HEK293T (cell line): ENCODE data around the gene HBS1L.

ENCODE experiments used
- CTCF ChIA-PET: fragments of 350-600 bp; formaldehyde crosslinking; extraction: SDS; loops from one replicate; lab custom pipeline; 2021; ENCODE audit warnings: antibody characterized with exemption, inconsistent platforms; lab: Yijun Ruan, JAX
- POLR2A ChIA-PET: fragments of 350-600 bp; formaldehyde crosslinking; extraction: SDS; loops from one replicate; lab custom pipeline; 2020; ENCODE audit warnings: antibody characterized with exemption, inconsistent platforms; lab: Yijun Ruan, JAX
- DNase-seq: peaks from one replicate; pipeline ENCODE4 v3.0.0; 2012; ENCODE audit warnings: mixed read lengths; ENCODE audit errors: extremely low spot score
- ARNT ChIP-seq: fragments of 450-650 bp; IDR thresholded peaks from 2 replicates; pipeline ENCODE4 v1.6.1; 2017; ENCODE audit warnings: mild to moderate bottlenecking
- BHLHE40 ChIP-seq: fragments of 450-650 bp; IDR thresholded peaks from 2 replicates; pipeline ENCODE4 v1.6.1; 2016; ENCODE audit warnings: mild to moderate bottlenecking, moderate library complexity, borderline replicate concordance
- CTBP1 ChIP-seq: fragments of 450-650 bp; IDR thresholded peaks from 2 replicates; pipeline ENCODE4 v1.6.1; 2016; ENCODE audit warnings: borderline replicate concordance
- ELF4 ChIP-seq: fragments of 450-650 bp; IDR thresholded peaks from 2 replicates; pipeline ENCODE4 v1.6.1; 2017; ENCODE audit warnings: antibody characterized with exemption
- FOXA1 ChIP-seq: fragments of 450-650 bp; IDR thresholded peaks from 2 replicates; pipeline ENCODE4 v1.6.1; 2016; ENCODE audit warnings: mild to moderate bottlenecking
- FOXK2 ChIP-seq: fragments of 450-650 bp; IDR thresholded peaks from 2 replicates; pipeline ENCODE4 v1.6.1; 2016; ENCODE audit warnings: mild to moderate bottlenecking
- FOXM1 ChIP-seq: fragments of 450-650 bp; IDR thresholded peaks from 2 replicates; pipeline ENCODE4 v1.6.1; 2017; ENCODE audit warnings: mild to moderate bottlenecking, borderline replicate concordance
- HDGF ChIP-seq: fragments of 450-650 bp; IDR thresholded peaks from 2 replicates; pipeline ENCODE4 v1.6.1; 2017; ENCODE audit warnings: antibody characterized with exemption, borderline replicate concordance
- L3MBTL2 ChIP-seq: fragments of 450-650 bp; conservative IDR thresholded peaks from 2 replicates; pipeline ENCODE4 v1.6.1; 2016; ENCODE audit warnings: mild to moderate bottlenecking
- LEF1 ChIP-seq: fragments of 450-650 bp; IDR thresholded peaks from 2 replicates; pipeline ENCODE4 v1.6.1; 2017; ENCODE audit warnings: mild to moderate bottlenecking, borderline replicate concordance
- NFRKB ChIP-seq: fragments of 450-650 bp; IDR thresholded peaks from 2 replicates; pipeline ENCODE4 v1.6.1; 2016; ENCODE audit warnings: mild to moderate bottlenecking, moderate library complexity
- PKNOX1 ChIP-seq: fragments of 450-650 bp; IDR thresholded peaks from 2 replicates; pipeline ENCODE4 v1.6.1; 2016
- SP1 ChIP-seq: fragments of 450-650 bp; IDR thresholded peaks from 2 replicates; pipeline ENCODE4 v1.6.1; 2017
- SUZ12 ChIP-seq: fragments of 450-650 bp; IDR thresholded peaks from 2 replicates; pipeline ENCODE4 v1.6.1; 2016; ENCODE audit warnings: mild to moderate bottlenecking
- TARDBP ChIP-seq: fragments of 450-650 bp; IDR thresholded peaks from 2 replicates; pipeline ENCODE4 v1.6.1; 2016
- ZNF384 ChIP-seq: fragments of 450-650 bp; IDR thresholded peaks from 2 replicates; pipeline ENCODE4 v1.6.1; 2016

The HBS1L gene

DNA sequence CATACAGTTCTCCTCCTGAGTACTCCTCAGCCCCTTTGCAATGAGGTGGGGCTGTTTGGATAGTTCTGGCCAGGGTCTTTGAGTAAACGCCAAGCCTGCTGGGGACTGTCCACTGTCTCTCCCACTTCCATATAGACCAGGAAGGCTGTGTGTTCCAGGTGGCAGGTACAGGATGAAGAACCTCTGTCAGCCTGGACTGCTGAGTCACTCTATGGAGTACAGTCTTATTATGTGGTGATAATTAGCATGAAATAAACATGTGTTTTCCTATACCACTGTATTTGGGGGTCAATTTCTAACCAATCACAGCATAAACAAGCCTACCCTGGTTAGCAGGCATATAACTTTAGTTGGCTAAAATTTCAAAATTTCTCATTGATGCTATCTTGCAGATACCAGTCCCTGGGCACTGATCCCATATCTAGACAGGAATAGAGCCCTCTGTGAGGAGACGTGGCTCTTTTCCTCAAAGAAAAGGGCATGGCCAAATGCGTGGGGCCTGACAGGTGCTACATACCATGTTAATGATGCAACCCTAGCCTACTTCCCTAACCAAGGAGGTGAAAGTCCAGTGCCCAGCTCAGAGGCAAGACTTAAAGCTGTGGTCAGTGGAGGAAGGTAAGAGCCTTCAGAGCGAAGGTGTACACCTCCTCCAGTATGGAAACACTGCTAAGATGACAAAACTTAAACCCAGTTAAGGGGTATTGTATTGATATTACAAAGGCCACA is 100.2 kb downstream of the HBS1L start:
- no peak for TF ChIP-seq LEF1
- POLR2A ChIA-PET = no interaction called here
- CTCF ChIA-PET = no interaction called here
- no peak for DNase-seq

DNA sequence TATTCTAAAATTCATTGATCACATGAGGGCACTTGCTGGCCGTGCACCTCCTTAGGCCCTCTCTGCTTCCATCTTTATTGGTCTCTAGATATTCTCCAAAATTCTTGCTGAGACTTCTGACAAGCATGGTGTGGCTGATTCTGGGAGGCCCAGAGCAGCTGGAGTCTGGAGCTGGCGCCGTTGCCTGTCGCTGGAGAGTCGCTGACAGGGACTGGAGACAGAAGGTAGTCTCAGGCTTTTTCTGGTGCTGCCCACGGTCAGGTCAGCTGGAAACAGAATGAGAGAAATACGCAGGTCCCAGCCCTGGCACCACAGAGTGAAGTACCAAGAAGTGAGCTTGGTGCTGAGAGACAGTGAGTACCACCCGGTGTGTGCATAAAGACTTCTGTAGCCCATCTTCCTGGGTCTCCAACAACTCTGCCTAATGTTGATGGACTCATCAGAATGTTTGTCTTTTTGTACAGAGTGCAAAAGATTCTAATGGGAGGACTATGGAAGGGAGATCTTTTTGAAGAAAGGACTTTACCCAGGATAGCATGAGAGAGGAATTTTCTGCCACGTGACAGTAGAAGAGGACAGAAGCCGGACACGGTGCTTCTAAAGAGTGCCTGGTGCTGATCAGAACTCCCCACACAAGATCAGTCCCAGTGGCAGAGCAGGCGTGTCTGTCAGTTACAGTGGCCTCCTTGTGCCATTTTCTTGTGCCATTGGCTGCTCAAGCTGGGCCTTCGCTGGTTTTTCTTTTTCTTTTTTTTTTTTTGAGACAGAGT is 102.9 kb downstream of the HBS1L start:
- CTCF ChIA-PET = interaction anchor here (0.6 kb wide), 1 partner anchor 13 kb away, joined by 5 read pairs; no protein-coding TSS in a partner anchor

GRCh38 chr6:134950482-134950881 is 104.1 kb downstream of the HBS1L start:
- ChIA-PET POLR2A (no interaction called here), CTCF (interaction anchor here (1.6 kb wide), 1 partner anchor 10 kb away, joined by 5 read pairs; no protein-coding TSS in a partner anchor)
- TF ChIP-seq PKNOX1 (no peak), FOXM1 (no peak), ARNT (no peak), NFRKB (no peak), SUZ12 (no peak), ELF4 (no peak), FOXK2 (no peak), TARDBP (no peak), FOXA1 (no peak), HDGF (no peak), BHLHE40 (no peak)
- no peak for DNase-seq

More for the DNA sequence above, 102.9 kb downstream of the HBS1L start:
- DNase-seq = no peak
- POLR2A ChIA-PET = no interaction called here
- TF ChIP-seq ARNT = no peak

DNA sequence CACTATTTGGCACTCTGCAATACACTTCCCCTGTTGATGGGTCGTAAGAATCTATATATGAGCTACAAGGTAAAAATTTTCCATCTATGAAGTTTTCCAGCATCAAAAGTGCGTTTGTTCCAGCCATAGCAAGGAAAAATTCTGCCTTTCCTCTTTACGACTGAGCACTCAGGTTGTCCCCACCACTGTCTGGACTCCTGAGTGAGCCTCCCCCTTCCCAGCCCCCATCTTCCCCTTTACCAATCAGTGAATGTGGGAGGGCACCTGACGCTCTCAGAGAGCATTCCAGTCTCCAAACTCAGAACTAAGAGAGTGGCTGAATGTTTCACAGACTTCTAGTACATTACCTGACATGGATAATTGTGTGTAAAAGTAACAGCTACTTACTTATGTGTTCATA is 104.7 kb downstream of the HBS1L start, which contains the start of gene ALDH8A1:
TSS of gene ALDH8A1 (minus strand) at position 175 of the 400 bp plus-strand sequence. CDS start at position 127, 48 bp downstream.
- no peak for DNase-seq
- ChIA-PET POLR2A (no interaction called here), CTCF (interaction anchor here (1.6 kb wide), 1 partner anchor 9 kb away, joined by 5 read pairs; no protein-coding TSS in a partner anchor)
- no peak for TF ChIP-seq SP1
- no peak for TF ChIP-seq PKNOX1
- no peak for TF ChIP-seq NFRKB
- no peak for TF ChIP-seq HDGF
- TF ChIP-seq FOXK2 = no peak
- no peak for TF ChIP-seq BHLHE40
- TF ChIP-seq CTBP1 = no peak
- no peak for TF ChIP-seq ZNF384
- TF ChIP-seq LEF1 = no peak
- no peak for TF ChIP-seq ARNT

DNA sequence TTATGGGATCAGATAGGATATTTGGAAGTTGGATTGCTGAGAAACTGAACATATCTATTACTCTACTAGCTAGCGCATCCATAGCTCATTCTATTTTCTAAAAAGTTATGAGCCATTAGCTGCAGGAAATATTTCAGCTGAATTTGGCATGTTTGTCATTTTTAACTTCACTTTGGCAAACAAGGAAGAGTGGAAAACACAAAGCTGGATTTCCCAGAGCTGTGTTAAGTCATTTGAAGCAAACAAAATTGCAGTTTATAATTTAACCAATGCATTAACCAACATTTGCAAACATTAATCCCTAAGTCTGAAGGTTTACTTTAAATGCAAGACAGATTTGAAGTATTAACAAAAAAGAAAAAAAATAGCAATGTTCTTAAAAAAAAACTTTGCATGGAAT is 105.9 kb downstream of the HBS1L start:
- ChIA-PET CTCF (no interaction called here), POLR2A (no interaction called here)
- no peak for DNase-seq
- TF ChIP-seq LEF1 (no peak), SP1 (no peak), BHLHE40 (no peak), FOXK2 (no peak), ELF4 (no peak), TARDBP (no peak), FOXA1 (no peak), CTBP1 (no peak), NFRKB (no peak), L3MBTL2 (no peak), FOXM1 (no peak), SUZ12 (no peak), ZNF384 (no peak), ARNT (no peak), PKNOX1 (no peak), HDGF (no peak)

DNA sequence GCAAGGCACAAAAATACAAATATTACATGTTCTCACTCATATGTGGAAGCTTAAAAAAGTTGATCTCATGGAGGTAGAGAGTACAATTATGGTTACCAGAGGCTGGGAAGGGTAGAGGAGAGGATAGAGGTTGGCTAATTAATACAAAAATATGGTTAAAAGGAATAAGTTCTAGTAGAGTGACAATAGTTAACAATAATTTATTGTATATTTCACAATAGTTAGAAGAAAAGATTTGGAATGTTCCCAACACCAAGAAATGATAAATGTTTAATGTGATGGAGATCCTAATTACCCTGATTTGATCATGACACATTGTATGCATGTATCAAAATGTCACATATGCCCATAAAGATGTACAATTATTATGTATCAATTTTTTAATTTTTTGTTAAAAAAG is 106.5 kb downstream of the HBS1L start:
- CTCF ChIA-PET = no interaction called here
- POLR2A ChIA-PET = no interaction called here

More for the DNA sequence above, 106.5 kb downstream of the HBS1L start:
- no peak for DNase-seq
- TF ChIP-seq NFRKB (no peak), SUZ12 (no peak), CTBP1 (no peak), ELF4 (no peak), HDGF (no peak), L3MBTL2 (no peak), TARDBP (no peak), FOXM1 (no peak), PKNOX1 (no peak), LEF1 (no peak), FOXA1 (no peak), SP1 (no peak)
